HT1080 (cell line): Measurements from ENCODE around the gene MALRD1. TPM values are rescaled to one million over a fixed set of nuclear protein-coding genes. Genes with fewer than 3 reads are reported as not detected.
A peak's percentile ranks its signal among the peaks of the same experiment; 100 is the strongest.

Experiments used
- DNase-seq: peaks from one replicate; pipeline ENCODE4 v3.0.0-alpha.2; 2015; ENCODE audit warnings: low read depth
- polyA plus RNA-seq, 2 experiments: library from polyadenylated mRNA; depleted of rRNA; stranded (reverse); fragments of >200 nt; gene quantifications; 2 replicates each; pipeline ENCODE4 v1.2.3, GENCODE V29; 2015
- total RNA-seq: library from RNA; depleted of rRNA; stranded (reverse); fragments of >200 nt; shearing (Covaris generic); gene quantifications from 2 replicates; pipeline ENCODE4 v1.2.3, GENCODE V29; 2014; rRNA removed

MALRD1 gene
- total RNA-seq: not detected in 2 replicates
- polyA plus RNA-seq (2015; cell fraction: cytosol; rRNA removed): not detected in 2 replicates
- not detected in 2 replicates for polyA plus RNA-seq (2015; cell fraction: nucleus; rRNA removed)

- DNase-seq: no peak
Observed at GRCh38 chr10:19048489-19048888, at the start of gene MALRD1. MALRD1 (plus strand) TSS chr10:19048801; CDS start chr10:19048939, 138 bp downstream.

GRCh38 chr10:19003341-19003740 is 45.3 kb upstream of the MALRD1 start:
- no peak for DNase-seq

GRCh38 chr10:19012111-19012510 is 36.5 kb upstream of the MALRD1 start:
- DNase-seq: no peak

- peak; percentile 43 for DNase-seq
Observed at GRCh38 chr10:19014034-19014433, 34.6 kb upstream of the MALRD1 start.

GRCh38 chr10:19014498-19014897 is 34.1 kb upstream of the MALRD1 start:
- no peak for DNase-seq

GRCh38 chr10:19017116-19017890 is 31.3 kb upstream of the MALRD1 start:
- DNase-seq: no peak

- DNase-seq: no peak
Observed at GRCh38 chr10:19021162-19021561, 27.4 kb upstream of the MALRD1 start.

GRCh38 chr10:19024611-19025010 is 24.0 kb upstream of the MALRD1 start:
- no peak for DNase-seq

GRCh38 chr10:19031763-19032162 is 16.8 kb upstream of the MALRD1 start:
- DNase-seq: no peak

- no peak for DNase-seq
Observed at GRCh38 chr10:19033741-19034140, 14.9 kb upstream of the MALRD1 start.

- no peak for DNase-seq
Observed at GRCh38 chr10:19041171-19041570, 7.4 kb upstream of the MALRD1 start.

GRCh38 chr10:19043431-19043830 is 5.2 kb upstream of the MALRD1 start:
- DNase-seq: no peak

- no peak for DNase-seq
Observed at GRCh38 chr10:19046679-19047078, 1.9 kb upstream of the MALRD1 start.

- DNase-seq: no peak
Observed at GRCh38 chr10:19048891-19049290, 290 bp downstream of the MALRD1 start.

- no peak for DNase-seq
Observed at GRCh38 chr10:19049567-19049966, 966 bp downstream of the MALRD1 start.

- no peak for DNase-seq
Observed at GRCh38 chr10:19054289-19054835, 5.8 kb downstream of the MALRD1 start.

- DNase-seq: no peak
Observed at GRCh38 chr10:19058046-19058445, 9.4 kb downstream of the MALRD1 start.

- DNase-seq: no peak
Observed at GRCh38 chr10:19063986-19064385, 15.4 kb downstream of the MALRD1 start.

GRCh38 chr10:19071946-19072345 is 23.3 kb downstream of the MALRD1 start:
- DNase-seq: no peak

GRCh38 chr10:19077276-19077675 is 28.7 kb downstream of the MALRD1 start:
- DNase-seq: no peak

- DNase-seq: no peak
Observed at GRCh38 chr10:19096501-19097073, 48.0 kb downstream of the MALRD1 start.

GRCh38 chr10:19097151-19097550 is 48.5 kb downstream of the MALRD1 start:
- DNase-seq: no peak

GRCh38 chr10:19098803-19099202 is 50.2 kb downstream of the MALRD1 start:
- no peak for DNase-seq
